HEK293T (cell line): Measurements from ENCODE around the gene WFDC2.
"Not testable (repeated sequence)": the region's sequence is repeated elsewhere in the genome, so short reads cannot be mapped to it uniquely, and the experiment has no call there.

ENCODE experiments used
- ARNT ChIP-seq: fragments of 450-650 bp; IDR thresholded peaks from 2 replicates; pipeline ENCODE4 v1.6.1; 2017; ENCODE audit warnings: mild to moderate bottlenecking
- BHLHE40 ChIP-seq: fragments of 450-650 bp; IDR thresholded peaks from 2 replicates; pipeline ENCODE4 v1.6.1; 2016; ENCODE audit warnings: mild to moderate bottlenecking, moderate library complexity, borderline replicate concordance
- CTBP1 ChIP-seq: fragments of 450-650 bp; IDR thresholded peaks from 2 replicates; pipeline ENCODE4 v1.6.1; 2016; ENCODE audit warnings: borderline replicate concordance
- ELF4 ChIP-seq: fragments of 450-650 bp; IDR thresholded peaks from 2 replicates; pipeline ENCODE4 v1.6.1; 2017; ENCODE audit warnings: antibody characterized with exemption
- FOXA1 ChIP-seq: fragments of 450-650 bp; IDR thresholded peaks from 2 replicates; pipeline ENCODE4 v1.6.1; 2016; ENCODE audit warnings: mild to moderate bottlenecking
- FOXK2 ChIP-seq: fragments of 450-650 bp; IDR thresholded peaks from 2 replicates; pipeline ENCODE4 v1.6.1; 2016; ENCODE audit warnings: mild to moderate bottlenecking
- FOXM1 ChIP-seq: fragments of 450-650 bp; IDR thresholded peaks from 2 replicates; pipeline ENCODE4 v1.6.1; 2017; ENCODE audit warnings: mild to moderate bottlenecking, borderline replicate concordance
- HDGF ChIP-seq: fragments of 450-650 bp; IDR thresholded peaks from 2 replicates; pipeline ENCODE4 v1.6.1; 2017; ENCODE audit warnings: antibody characterized with exemption, borderline replicate concordance
- L3MBTL2 ChIP-seq: fragments of 450-650 bp; conservative IDR thresholded peaks from 2 replicates; pipeline ENCODE4 v1.6.1; 2016; ENCODE audit warnings: mild to moderate bottlenecking
- NFRKB ChIP-seq: fragments of 450-650 bp; IDR thresholded peaks from 2 replicates; pipeline ENCODE4 v1.6.1; 2016; ENCODE audit warnings: mild to moderate bottlenecking, moderate library complexity
- SP1 ChIP-seq: fragments of 450-650 bp; IDR thresholded peaks from 2 replicates; pipeline ENCODE4 v1.6.1; 2017
- SUZ12 ChIP-seq: fragments of 450-650 bp; IDR thresholded peaks from 2 replicates; pipeline ENCODE4 v1.6.1; 2016; ENCODE audit warnings: mild to moderate bottlenecking
- ZNF384 ChIP-seq: fragments of 450-650 bp; IDR thresholded peaks from 2 replicates; pipeline ENCODE4 v1.6.1; 2016
- TF ChIP-seq, protein P1 (sequence below): fragments of 450-650 bp; IDR thresholded peaks from 2 replicates; pipeline ENCODE4 v1.6.1; 2016

DNA sequence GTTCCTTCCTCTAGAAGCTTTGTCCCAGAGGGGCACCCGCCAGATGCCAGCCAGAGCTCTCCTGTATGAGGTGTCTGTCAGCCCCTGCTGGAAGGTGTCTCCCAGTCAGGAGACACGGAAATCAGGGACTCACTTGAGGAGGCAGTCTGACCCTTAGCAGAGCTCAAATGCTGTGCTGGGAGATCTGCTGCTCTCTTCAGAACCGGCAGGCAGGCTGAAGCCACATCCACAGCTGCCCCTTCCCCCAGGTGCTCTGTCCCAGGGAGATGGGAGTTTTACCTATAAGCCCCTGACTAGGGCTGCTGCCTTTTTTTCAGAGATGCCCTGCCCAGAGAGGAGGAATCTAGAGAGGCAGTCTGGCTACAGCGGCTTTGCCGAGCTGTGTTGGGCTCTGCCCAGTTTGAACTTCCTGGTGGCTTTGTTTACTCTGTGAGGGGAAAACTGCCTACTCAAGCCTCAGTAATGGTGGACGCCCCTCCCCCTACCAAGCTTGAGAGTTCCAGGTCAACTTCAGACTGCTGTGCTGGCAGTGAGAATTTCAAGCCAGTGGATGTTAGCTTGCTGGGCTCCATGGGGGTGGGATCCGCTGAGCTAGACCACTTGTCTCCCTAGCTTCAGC is 8.1 kb downstream of the WFDC2 start:
- not testable (repeated sequence) for TF ChIP-seq SP1, SUZ12, HDGF, ELF4, ZNF384, FOXM1, CTBP1, BHLHE40, L3MBTL2, FOXA1, FOXK2, NFRKB, ARNT
- TF ChIP-seq, protein P1, sequence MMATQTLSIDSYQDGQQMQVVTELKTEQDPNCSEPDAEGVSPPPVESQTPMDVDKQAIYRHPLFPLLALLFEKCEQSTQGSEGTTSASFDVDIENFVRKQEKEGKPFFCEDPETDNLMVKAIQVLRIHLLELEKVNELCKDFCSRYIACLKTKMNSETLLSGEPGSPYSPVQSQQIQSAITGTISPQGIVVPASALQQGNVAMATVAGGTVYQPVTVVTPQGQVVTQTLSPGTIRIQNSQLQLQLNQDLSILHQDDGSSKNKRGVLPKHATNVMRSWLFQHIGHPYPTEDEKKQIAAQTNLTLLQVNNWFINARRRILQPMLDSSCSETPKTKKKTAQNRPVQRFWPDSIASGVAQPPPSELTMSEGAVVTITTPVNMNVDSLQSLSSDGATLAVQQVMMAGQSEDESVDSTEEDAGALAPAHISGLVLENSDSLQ, result not testable (repeated sequence)
